Immature natural killer cell (primary cell): ENCODE measurements around the gene HOXA7. TPM values are rescaled to one million over a fixed set of nuclear protein-coding genes. Genes with fewer than 3 reads are reported as not detected.

Experiments used
- DNase-seq, 3 donors: peaks; one replicate each; pipeline ENCODE4 v3.0.0; 2022; ENCODE audit warnings: mixed read lengths in 1 of 3
- H3K27ac Mint-ChIP-seq, 6 donors: one replicate each; pipeline ENCODE4 v1.8.0; 2020; ENCODE audit warnings: mixed read lengths in 6 of 6, mild to moderate bottlenecking in 5 of 6, inconsistent platforms in 4 of 6, moderate library complexity in 3 of 6
- H3K27me3 Mint-ChIP-seq, 3 donors: one replicate each; pipeline ENCODE4 v1.8.0; 2020 to 2021; ENCODE audit warnings: low read depth in 3 of 3, mild to moderate bottlenecking in 3 of 3, mixed read lengths in 3 of 3, moderate library complexity in 3 of 3, inconsistent platforms in 1 of 3
- H3K36me3 Mint-ChIP-seq, 3 donors: one replicate each; pipeline ENCODE4 v1.8.0; 2020; ENCODE audit warnings: mixed read lengths in 3 of 3, inconsistent platforms in 2 of 3, mild to moderate bottlenecking in 2 of 3
- H3K4me1 Mint-ChIP-seq, 2 donors: one replicate each; pipeline ENCODE4 v1.8.0; 2020; ENCODE audit warnings: inconsistent platforms in 2 of 2, mild to moderate bottlenecking in 2 of 2, mixed read lengths in 2 of 2, moderate library complexity in 1 of 2
- H3K4me3 Mint-ChIP-seq, 5 donors: one replicate each; pipeline ENCODE4 v1.8.0; 2020; ENCODE audit warnings: mild to moderate bottlenecking in 5 of 5, mixed read lengths in 5 of 5, inconsistent platforms in 3 of 5, moderate library complexity in 3 of 5
- H3K9me3 Mint-ChIP-seq, 6 donors: one replicate each; pipeline ENCODE4 v1.8.0; 2020; ENCODE audit warnings: mild to moderate bottlenecking in 6 of 6, mixed read lengths in 6 of 6, inconsistent platforms in 4 of 6, moderate library complexity in 3 of 6
- polyA plus RNA-seq, 3 donors: library from polyadenylated mRNA; unstranded; fragments of 300-500 nt; fragmentation: Illumina TruSeq; gene quantifications; one replicate each; pipeline ENCODE4 v1.2.3, GENCODE V29; 2021

The HOXA7 gene
- polyA plus RNA-seq, result 1 to 10 TPM in 2 of 3 donors, not detected in 1; 1.0 to 4.2 TPM

- Mint-ChIP-seq H3K4me1 (peaks cover 43 to 65% of the 10 kb centered on the region in 2 donors), H3K4me3 (peak within 1 kb of the TSS; percentile 72 to 85 (median 77)), H3K27me3 (peaks cover 57 to 79% (median 79%) of the 10 kb centered on the region in 3 donors), H3K9me3 (peaks cover 0 to 3% (median 0%) of the 10 kb centered on the region in 6 donors), H3K36me3 (no peaks in the 10 kb centered on the region), H3K27ac (peak within 1 kb of the TSS in 5 of 6 donors; percentile 4 to 72 (median 57))
- peak; percentile 37 to 49 (median 39) for DNase-seq
These were observed at the start of gene HOXA7 for GRCh38 chr7:27156508-27156898. TSS of gene HOXA7 (minus strand) at chr7:27156675. CDS start at chr7:27156545, 130 bp downstream.

DNA sequence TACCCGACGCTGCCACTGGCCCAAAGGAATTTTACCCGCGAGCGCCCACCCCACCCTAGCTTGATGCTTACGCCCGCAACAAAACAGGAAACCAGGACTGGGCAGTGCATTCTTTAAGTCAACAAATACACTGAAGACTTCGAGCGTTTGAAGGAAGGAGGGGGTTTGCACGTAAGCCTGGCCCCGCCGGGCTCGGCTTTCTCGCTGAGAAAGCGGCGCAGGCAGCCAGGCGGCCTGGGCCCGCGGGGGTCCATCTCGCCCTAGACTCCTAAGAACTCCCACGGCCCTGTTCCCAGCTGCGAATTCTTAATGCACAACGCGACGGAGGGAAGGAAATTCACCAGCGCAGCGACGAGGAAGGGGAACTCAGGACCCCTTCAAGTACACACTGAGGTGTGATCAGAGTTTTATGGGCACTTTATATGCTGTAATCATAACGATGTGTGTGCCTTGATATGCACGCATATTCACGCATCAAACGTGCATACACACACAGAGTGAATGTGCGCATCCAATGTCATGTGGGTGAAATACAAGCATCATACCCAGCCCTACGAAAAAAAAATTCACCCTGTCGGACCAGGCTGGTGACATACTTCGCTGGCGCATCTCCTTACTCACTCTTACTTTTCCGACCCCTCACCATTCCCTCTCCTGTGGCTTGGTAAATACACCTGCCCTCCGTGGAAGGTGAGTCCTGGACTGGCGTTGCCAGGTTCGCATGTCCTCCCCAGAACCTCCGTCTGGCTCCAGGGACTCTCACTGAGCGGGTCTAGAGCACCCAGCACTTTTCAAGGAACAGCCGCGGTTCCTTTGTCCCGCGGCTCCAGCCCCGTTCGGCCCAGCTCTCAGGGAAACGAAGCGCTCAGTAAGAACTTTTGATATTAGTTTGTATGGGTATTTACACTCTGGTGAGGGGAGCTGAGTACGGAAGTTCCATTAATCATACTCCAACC is 49.1 kb upstream of the HOXA7 start:
- H3K9me3 Mint-ChIP-seq, result peaks cover 0 to 3% (median 0%) of the 10 kb centered on the region in 6 donors
- no peak for DNase-seq
- no peaks in the 10 kb centered on the region for H3K36me3 Mint-ChIP-seq
- peaks cover 43 to 80% (median 67%) of the 10 kb centered on the region in 3 donors for H3K27me3 Mint-ChIP-seq
- no peak overlapping the region for H3K27ac Mint-ChIP-seq
- H3K4me1 Mint-ChIP-seq, result peaks cover 34 to 39% of the 10 kb centered on the region in 2 donors
- peak overlapping the region in 4 of 5 donors; percentile 18 to 56 (median 50) for H3K4me3 Mint-ChIP-seq

DNA sequence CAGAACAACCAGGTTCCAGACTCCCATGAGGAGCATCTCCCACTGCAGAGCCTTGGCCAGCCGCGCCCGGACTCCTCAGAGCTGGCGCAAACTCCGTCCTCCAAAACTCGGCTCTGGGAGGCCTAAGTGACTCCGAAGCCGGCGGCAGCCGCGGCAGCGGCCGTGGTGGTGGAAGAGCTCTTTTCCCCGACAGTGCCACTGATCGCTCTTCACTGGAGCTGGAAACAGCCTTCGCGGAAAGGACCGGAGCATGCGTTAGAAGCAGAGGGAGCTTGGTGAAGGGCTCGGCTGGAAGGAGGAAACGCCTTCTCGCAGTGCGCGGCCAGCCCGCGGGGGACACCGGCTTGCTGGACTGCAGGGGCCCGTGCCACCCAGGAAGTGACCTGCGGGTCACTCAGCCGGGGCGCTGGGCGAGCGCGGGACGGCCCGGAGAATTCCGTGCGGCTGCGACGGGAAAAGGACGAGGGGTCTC is 48.4 kb upstream of the HOXA7 start:
- Mint-ChIP-seq H3K9me3 (peaks cover 0 to 3% (median 0%) of the 10 kb centered on the region in 6 donors), H3K36me3 (no peaks in the 10 kb centered on the region), H3K27ac (no peak overlapping the region), H3K4me1 (peaks cover 33 to 40% of the 10 kb centered on the region in 2 donors), H3K4me3 (peak overlapping the region in 4 of 5 donors; percentile 40 to 61 (median 52)), H3K27me3 (peaks cover 36 to 78% (median 68%) of the 10 kb centered on the region in 3 donors)
- DNase-seq, result no peak

- H3K27me3 Mint-ChIP-seq, result peaks cover 34 to 78% (median 67%) of the 10 kb centered on the region in 3 donors
- DNase-seq, result no peak
- no peaks in the 10 kb centered on the region for H3K36me3 Mint-ChIP-seq
- H3K4me3 Mint-ChIP-seq, result peak overlapping the region in 2 of 5 donors; percentile 12 to 57
- peaks cover 0 to 3% (median 0%) of the 10 kb centered on the region in 6 donors for H3K9me3 Mint-ChIP-seq
- H3K27ac Mint-ChIP-seq, result no peak overlapping the region
- H3K4me1 Mint-ChIP-seq, result peaks cover 34 to 43% of the 10 kb centered on the region in 2 donors
These were observed 47.6 kb upstream of the HOXA7 start for GRCh38 chr7:27203964-27204594.

DNA sequence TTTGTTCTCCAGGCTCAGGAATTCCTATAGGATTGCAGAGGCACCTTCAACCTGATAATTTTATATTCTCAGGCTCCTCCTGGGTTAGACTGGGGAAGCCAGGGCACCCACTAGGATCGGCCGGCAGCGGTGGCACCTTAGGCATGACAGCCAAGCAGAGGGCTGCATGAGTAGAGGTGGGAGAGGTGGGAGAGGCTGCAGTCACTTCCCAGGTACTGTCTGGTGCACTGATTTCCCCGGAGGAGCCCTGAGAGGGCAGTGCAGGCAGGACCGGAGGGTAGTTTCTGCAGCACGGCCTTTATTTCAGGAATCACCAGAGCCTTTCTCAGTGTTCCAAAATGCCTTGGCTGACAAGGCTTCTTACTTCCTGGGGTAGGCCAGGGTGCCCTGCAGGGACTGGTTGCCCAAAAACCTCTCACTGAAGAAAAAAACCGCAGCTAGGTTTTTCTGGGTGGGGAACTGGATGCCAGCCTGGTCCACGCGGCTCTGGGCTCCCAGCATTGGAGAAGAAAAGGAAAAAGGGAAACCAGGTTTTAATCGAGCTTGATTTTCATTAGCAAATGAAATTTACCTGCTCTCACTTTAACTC is 47.0 kb upstream of the HOXA7 start:
- peaks cover 36 to 44% of the 10 kb centered on the region in 2 donors for H3K4me1 Mint-ChIP-seq
- peaks cover 0 to 3% (median 0%) of the 10 kb centered on the region in 6 donors for H3K9me3 Mint-ChIP-seq
- H3K36me3 Mint-ChIP-seq, result no peaks in the 10 kb centered on the region
- H3K27me3 Mint-ChIP-seq, result peaks cover 37 to 81% (median 72%) of the 10 kb centered on the region in 3 donors
- H3K4me3 Mint-ChIP-seq, result peak overlapping the region in 1 of 5 donors; percentile 27
- DNase-seq, result no peak
- no peak overlapping the region for H3K27ac Mint-ChIP-seq

DNA sequence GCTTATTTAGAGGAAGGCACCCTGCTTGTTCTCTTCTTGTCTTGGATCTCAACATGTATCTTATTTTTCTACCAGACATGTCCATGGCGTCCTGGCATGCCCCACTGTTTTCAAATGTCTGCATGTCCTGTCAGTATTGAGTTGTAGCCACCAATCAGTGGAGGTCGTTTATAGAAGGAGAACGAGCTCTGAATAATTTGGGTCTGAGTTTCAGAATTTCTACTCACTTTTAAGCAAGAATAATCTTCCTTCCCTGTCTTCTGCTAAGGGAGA is 46.3 kb upstream of the HOXA7 start:
- peaks cover 41 to 87% (median 75%) of the 10 kb centered on the region in 3 donors for H3K27me3 Mint-ChIP-seq
- no peak for DNase-seq
- peak overlapping the region in 2 of 5 donors; percentile 6 to 27 for H3K4me3 Mint-ChIP-seq
- H3K4me1 Mint-ChIP-seq, result peaks cover 39 to 51% of the 10 kb centered on the region in 2 donors
- peaks cover 0 to 3% (median 0%) of the 10 kb centered on the region in 6 donors for H3K9me3 Mint-ChIP-seq
- no peaks in the 10 kb centered on the region for H3K36me3 Mint-ChIP-seq
- no peak overlapping the region for H3K27ac Mint-ChIP-seq

DNA sequence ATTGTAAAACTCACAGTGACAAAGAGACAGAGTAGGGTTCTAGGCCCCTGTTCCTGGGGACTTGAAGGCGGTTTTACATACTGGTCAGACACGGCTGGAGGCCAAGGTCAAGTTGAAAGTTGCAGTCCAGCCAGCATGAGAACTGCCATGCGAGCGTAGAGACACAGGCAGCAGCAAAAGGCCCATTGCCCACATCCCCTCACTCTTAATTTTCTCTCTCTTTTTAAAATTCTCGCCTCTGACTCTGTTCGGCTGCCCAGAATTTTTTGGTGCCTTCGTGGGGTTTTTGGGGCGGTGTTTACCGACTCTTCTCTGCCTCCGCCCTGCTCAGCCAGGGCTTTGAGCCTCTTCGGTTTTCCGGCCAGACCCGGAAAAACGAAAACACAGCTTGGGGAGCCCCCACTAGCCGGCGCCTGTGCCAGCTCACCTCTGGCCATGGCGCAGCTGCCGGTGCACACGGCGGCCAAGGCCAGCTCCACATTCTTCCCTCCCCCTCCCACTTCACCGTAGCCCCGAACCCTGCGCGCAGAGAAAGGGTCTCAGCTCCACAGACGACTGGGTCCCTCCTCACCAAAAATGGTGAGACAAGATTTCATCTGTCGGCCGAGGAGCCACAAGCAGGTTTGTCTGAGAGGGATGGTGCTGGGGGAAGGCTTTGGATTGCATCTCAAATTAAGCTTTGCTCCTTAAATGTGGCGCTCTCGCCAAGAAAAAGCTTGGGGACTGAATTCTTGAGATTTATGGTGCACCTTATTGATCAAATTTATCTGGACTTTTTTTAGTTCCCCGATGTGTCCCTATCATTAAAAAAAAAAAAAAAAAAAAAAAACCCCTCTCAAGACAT is 45.8 kb upstream of the HOXA7 start:
- H3K4me3 Mint-ChIP-seq, result peak overlapping the region in 3 of 5 donors; percentile 8 to 39 (median 38)
- peaks cover 39 to 53% of the 10 kb centered on the region in 2 donors for H3K4me1 Mint-ChIP-seq
- H3K27ac Mint-ChIP-seq, result no peak overlapping the region
- H3K9me3 Mint-ChIP-seq, result peaks cover 0 to 2% (median 0%) of the 10 kb centered on the region in 6 donors
- peaks cover 42 to 87% (median 76%) of the 10 kb centered on the region in 3 donors for H3K27me3 Mint-ChIP-seq
- no peak for DNase-seq
- H3K36me3 Mint-ChIP-seq, result no peaks in the 10 kb centered on the region

- Mint-ChIP-seq H3K4me3 (peak overlapping the region; percentile 70 to 85 (median 79)), H3K36me3 (no peaks in the 10 kb centered on the region), H3K27me3 (peaks cover 42 to 88% (median 79%) of the 10 kb centered on the region in 3 donors), H3K9me3 (no peaks in the 10 kb centered on the region), H3K4me1 (peaks cover 39 to 53% of the 10 kb centered on the region in 2 donors), H3K27ac (no peak overlapping the region)
- no peak for DNase-seq
These were observed 45.1 kb upstream of the HOXA7 start for GRCh38 chr7:27201580-27202017.

DNA sequence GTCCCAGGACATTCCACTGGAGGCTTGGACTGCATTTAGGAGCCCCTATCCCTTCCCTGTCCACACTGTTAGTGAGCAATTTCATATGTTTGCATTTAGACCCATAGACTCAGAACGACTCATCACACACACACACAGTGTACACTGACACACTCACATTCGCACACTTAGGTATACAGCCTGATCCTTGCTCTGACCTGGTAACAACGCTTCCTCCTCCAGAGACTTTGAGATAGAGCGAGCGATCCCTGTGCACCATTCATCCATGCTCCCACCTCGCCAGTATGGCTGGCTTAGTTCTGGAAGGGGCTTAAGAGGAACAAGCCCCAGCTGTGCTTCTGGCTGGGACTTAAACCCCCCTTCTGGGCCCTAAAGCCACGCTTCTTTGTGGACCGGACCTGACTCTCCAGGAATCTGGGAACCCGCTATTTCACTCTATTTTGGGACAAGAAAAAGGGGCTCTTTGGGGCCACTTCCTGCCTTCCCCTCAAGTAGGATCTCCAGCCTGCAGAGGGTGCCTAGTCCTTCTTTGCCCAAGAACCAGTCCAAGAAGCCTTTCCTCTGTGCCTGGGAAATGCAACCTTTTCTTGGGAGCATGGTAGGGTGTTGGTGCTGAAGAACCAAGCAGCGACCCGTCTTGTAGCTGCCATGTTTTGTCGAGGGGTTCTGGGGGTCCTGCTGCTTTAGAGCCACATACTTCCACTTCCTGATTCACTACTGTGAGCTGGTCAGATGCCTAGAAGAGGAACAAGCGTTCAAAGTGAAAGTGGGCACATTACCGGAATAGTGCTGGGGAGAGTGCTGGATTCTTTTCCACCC is 44.5 kb upstream of the HOXA7 start:
- no peak for DNase-seq

DNA sequence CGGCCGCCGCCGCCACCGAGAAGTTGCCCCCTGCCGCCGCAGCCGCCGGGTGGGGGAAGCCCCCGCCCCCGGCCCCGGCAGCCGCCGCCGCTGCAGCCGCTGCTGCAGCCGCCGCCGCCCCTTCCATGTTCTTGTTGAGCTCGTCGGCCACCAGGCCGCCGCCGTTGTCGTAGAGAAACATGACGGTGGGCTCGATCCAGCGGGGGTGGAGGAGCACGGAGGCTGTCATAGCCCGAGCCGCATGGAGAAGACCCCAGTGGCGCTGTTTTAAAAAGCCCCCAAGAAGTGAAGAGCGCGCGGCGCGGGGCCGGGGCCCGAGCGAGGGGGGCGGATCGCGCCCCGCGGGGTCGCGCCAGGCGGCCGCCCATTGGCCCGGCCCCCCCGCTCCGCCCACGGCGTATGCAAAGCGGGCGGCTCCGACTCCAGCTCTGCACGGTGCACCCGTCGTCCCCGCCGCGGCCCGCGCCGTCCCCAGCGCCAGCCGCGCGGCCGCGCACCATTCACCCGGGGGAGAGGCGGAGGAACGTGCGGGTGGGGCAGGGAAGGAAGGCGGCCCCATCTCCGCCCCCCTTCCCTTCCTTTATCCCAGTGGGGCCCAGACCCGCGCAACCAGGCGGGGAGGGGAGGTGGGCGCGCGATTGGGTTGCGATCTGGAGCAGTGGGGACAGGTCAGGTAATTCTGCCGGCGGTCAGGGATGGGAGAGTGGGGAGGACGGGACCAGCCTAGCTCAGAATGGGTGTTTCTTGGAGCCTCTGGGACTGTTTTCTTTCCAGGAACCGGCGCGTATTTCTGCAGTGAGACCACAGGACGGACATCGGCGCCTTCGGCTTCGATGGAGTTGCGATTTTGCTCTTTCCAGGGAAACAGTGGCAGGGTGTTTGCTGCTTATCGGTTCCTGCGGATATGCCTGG is 43.6 kb upstream of the HOXA7 start, which contains the start of gene HOXA13:
Gene HOXA13, minus strand, starts transcription at position 243 of the 912 bp plus-strand sequence. Its CDS starts 14 bp downstream, at position 229.
- Mint-ChIP-seq H3K4me1 (peaks cover 35 to 43% of the 10 kb centered on the region in 2 donors), H3K36me3 (no peaks in the 10 kb centered on the region), H3K4me3 (peak within 1 kb of the TSS; percentile 82 to 92 (median 87)), H3K27ac (peak within 1 kb of the TSS in 1 of 6 donors; percentile 63), H3K27me3 (peaks cover 36 to 84% (median 79%) of the 10 kb centered on the region in 3 donors), H3K9me3 (no peaks in the 10 kb centered on the region)
- peak in 2 of 3 donors; percentile 44 to 49 for DNase-seq

More for the DNA sequence above, 44.5 kb upstream of the HOXA7 start:
- no peaks in the 10 kb centered on the region for H3K36me3 Mint-ChIP-seq
- H3K27me3 Mint-ChIP-seq, result peaks cover 40 to 84% (median 80%) of the 10 kb centered on the region in 3 donors
- H3K27ac Mint-ChIP-seq, result peak overlapping the region in 1 of 6 donors; percentile 27
- no peaks in the 10 kb centered on the region for H3K9me3 Mint-ChIP-seq
- peak overlapping the region; percentile 70 to 85 (median 79) for H3K4me3 Mint-ChIP-seq
- peaks cover 39 to 52% of the 10 kb centered on the region in 2 donors for H3K4me1 Mint-ChIP-seq
